Raji (cell line): Measurements from ENCODE around the gene CDPF1.

Experiments
- POLR2A ChIP-seq: IDR thresholded peaks from 2 replicates; pipeline ENCODE4 v1.6.1; 2011; ENCODE audit warnings: low read depth, low read length, control low read depth; ENCODE audit not compliant: insufficient read depth

The CDPF1 gene

DNA sequence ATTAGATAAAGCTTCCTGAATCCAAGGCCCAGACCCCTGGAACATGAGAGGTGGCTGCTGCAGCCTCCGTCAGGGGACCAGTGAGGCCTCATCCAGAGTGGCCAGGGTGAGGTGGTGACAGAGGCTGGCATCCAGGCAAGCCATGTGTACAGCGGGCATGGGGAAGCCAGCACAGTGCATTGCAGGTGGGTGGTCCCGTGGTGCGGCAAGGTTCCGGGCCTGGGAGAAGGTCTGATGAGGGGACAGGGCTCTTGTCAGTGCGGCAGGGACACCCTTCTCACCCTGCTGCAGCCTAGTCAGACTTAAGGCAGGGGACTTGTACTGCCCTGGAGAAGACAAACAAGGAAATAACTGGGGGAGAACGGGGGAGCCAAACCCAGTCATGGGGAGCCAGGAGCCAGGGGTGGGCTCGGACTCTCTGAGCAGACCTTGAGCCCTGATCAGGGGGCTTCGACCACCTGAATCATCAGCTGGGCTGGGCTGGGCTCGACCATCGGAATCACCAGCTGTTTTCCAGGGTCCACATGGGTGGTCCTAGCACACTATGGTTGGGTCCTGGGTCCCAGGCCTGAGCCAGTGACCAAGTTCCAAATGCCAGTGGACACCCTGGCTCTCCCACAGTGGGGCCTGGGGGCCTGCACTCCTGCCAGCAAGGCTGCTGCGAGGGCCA lies 22.8 kb upstream of the CDPF1 start:
- no peak for TF ChIP-seq POLR2A

DNA sequence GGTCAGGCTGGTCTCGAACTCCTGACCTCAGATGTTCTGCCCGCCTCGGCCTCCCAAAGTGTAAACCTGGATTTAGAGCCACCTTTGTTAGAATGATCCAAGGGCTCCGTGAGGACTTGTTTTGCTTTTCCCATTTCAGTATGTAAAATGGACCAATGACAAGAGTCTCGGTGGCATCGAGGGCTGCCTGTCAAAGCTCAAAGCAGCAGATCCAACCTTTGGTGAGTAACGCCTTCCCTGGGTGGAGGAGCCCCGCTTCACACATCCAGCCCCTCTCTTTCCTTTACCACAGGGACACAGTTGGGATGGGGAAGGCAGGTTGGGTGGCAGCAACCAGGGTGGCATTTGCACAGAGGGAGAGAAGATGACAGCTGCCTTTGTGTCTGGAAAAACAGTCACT lies 22.1 kb upstream of the CDPF1 start:
- TF ChIP-seq POLR2A: no peak

DNA sequence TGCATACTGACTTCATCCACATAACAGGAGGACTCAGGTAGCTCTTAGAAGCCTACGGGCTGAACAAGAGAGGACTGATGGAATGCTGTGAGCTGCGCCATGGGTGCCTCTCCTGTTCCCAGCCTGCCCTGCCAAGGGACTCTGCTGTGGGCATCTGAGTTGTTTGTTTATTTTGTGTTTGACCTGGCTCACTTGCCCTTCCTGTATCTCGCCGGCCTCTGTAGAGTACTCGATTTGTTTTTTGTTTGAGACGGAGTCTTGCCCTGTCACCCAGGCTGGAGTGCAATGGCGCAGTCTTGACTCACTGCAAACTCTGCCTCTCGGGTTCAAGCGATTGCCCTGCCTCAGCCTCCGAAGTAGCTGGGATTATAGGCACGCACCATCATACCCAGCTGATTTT lies 19.5 kb upstream of the CDPF1 start:
- no peak for TF ChIP-seq POLR2A

DNA sequence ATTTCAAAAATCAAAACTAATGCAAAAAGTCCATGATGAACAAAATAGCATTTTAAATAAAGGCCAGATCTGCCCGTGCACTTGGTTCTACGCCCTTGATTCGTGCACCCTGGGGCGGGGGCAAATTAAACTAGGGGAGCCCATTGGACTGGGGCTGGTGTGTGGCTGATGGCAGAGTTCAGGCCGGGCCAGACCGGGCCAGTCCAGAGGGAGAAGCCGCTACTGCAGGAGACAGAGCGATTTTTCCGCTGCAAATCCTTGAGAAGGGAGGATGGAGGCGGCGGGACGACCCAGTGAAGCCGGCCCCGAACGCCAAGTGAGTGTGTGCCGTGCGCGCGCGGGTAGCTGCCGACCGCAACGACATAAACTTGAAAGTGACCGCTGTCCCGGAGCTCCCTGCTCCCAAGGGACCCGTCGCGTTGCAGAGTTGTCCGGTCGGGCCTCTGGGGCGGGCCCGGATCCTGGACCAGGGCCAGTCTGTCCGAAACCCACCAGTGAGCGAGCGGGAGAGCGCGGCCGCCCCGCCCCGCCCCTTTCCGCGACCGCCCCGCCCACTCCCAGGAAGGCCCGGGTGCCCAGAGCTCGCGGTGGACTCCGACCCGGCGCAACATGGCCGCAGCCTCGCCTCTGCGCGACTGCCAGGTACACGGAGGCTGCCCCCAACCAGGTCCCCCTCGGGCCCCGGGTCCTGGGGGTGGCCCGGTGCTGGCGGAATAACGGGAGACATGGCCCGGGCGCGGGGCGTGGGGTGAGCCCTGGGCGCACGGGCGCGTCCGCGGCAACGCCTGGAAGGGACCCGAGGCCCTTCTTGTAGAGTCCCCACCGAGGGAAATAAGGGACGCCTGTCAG lies 17.6 kb upstream of the CDPF1 start, which contains the start of gene TTC38:
TTC38 (plus strand) TSS at position 578 of the 849 bp plus-strand sequence; CDS start at position 610, 32 bp downstream.
- TF ChIP-seq POLR2A: no peak

DNA sequence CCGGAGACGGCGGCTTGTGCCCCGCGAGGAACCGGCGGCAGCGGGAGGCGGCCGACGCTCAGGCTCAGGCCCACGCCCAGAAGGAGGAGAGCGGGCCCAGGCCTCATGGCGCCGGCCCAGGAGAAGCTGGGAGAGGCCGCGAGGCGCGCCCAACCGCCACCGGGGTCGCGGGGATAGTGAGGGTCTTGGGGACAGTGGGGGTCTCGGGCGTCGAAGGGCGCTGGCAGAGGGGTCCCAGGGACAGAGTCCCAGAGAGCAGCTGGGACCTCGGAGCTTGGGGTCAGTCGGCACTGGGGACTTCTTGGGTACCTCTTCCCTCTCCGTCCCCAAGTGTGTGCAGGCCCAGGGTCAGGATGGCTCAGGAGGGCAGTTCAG lies 13.1 kb upstream of the CDPF1 start, which contains the start of gene PKDREJ:
PKDREJ (minus strand) TSS at position 128 of the 375 bp plus-strand sequence; CDS start at position 107, 21 bp downstream.
- TF ChIP-seq POLR2A: no peak

DNA sequence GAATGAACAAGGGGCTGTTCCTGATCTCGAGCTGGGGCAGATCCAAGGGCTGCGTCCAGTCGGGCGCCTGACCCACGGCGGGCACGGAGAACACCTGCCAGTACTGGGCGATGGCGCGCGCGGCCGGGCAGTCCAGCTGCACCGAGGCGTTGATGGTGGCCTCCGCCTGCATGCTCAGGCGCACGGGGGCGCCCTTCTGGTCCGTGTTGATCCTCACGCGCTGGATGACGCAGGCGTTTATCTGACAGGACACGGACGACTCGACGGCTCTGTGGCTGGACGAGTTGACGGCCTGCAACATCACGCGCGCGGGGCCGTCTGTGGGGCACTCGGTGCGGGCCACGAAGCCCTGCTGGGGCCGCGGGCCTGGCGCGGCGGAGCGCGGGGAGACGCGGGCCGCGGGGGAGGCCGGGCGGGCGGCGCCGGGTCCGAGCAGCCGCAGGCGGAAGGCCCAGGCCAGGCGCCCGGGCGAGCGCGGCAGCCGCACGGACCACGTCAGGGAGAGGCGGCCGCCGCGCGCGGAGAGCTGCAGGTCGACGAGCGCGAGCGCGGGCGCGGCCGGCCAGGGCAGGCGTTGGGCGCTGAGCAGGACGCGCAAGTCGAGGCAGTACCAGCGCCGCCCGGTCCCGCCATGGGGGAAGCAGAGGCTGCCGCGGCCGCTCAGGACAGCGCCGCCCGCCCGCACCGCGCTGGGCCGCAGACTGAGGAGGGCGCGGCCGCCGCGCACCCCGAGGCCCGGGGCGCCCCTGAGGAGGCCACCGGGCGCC lies 12.5 kb upstream of the CDPF1 start:
- no peak for TF ChIP-seq POLR2A

DNA sequence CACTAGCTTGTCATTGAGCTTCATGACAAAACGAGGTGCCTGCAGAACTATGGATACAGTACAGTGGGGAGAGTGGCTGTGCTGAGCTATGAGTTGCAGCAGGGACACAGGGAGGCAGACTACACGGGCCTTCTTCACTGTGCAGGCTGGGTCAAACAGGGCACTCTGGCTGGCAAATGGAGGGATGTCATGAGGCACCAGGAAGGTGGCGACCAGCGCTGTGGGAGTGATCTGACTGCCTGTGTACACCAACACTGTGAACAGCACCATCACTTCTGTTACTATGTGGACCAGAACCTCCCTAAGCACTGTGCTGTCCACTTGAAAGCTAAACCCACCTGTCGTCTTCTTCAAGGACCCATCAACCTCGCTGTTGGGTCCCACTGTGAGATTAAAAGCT lies 9.9 kb upstream of the CDPF1 start:
- no peak for TF ChIP-seq POLR2A

DNA sequence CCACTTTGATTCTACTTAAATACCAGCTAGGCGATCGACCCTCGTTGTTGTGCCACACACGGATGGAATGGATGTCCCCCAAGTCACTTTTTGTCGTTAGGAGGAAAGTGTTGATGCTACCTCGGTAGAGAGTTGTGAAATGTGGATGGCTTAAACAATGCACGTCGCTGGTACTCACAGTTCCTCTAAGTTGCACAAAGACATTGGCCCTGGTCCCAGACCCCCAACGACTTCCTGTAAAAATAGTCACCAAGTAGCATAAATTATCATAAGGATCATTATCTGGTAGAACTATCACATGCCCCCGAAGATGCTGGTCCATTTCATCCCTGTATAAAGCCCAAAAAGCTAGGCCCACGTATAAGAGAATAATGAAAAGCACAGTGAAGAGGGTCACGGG lies 9.3 kb upstream of the CDPF1 start:
- TF ChIP-seq POLR2A: no peak

DNA sequence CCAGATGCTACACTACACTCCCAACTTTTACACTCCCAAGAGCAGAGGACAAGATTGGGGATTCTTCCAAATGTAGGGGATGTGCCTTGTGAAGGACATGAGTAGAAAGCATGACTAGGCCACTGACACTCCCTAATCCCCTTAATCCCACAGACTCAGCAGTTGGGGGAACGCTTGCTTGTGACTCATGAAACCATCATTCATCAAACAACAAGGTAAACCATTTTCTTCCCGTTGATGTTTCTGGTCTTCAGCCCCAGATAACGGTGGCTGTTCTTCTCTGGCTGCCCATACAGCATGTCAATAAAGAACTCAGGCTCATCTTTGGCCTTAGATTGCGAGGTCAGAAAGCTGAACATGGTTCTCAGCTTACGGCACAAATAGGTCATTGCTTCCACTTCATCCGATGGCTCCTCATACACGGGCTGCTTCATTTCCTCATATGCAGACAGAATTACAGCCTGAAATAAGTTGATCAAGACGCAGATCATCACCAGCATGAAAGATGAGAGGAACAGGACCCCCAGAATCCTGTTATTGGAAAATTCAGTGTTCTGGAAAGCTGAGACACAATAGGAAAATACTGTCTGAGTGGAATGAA lies 6.4 kb upstream of the CDPF1 start:
- TF ChIP-seq POLR2A: no peak

DNA sequence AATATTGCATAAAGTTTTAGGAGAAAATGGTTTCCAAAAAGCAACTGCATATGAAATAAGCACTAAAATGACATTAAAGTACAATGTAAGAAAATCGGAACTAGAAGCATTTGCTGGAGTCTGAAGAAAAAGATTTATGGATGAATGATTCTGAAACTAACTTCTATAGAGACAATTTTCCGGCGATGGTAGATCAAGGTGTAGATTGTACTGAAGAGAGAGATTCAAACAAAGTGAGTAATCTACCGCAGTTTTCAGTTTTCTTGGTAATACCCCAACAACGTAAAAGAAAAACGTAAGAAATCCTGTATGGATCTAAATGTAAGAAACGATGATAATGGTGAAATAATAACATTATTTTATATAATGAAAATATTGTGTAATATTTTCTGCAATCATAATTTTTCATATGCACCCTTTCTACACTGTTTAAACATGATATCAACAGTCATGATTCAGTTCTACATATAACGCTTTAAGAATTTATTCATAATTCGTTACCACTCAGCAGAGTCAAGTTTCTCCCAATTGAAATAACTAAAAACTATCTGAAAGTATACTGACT lies 1.8 kb upstream of the CDPF1 start:
- TF ChIP-seq POLR2A: no peak

DNA sequence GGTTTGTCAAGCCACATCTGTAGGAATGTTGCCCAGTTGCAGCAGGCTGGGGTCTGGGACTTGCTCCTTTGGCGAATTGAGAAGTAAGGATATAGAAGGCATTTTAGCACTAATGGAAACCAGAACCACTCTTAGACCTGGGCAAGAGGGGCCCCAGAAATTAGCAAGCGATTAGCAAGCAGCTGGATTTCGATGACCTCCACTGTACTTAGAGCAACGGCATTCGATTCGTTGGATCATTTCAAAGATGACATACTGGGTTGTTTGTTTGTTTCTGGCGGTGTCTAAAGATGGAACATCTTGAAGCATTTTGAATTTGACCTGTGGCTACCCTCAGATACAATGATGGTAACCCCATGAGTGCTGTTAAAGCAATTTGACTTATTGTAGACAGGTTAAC lies 1.2 kb upstream of the CDPF1 start:
- TF ChIP-seq POLR2A: no peak

DNA sequence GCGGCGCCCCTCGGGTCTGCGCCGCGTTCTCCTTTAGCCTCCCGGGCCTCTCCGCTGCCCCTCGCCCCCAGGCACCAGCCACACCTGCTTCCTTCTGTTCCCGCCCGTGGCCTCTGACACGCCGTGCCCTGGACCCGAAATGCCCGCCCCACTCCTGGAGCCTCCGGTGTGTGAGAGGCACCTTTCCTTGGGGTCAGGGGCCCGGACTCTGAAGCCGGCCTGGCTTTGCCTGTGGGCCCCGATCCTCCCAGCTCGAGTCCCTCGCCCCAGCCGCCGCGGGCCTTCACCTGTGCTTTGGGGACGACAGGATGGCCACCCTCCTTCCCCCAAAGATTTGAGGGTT lies 661 bp upstream of the CDPF1 start:
- TF ChIP-seq POLR2A: no peak

DNA sequence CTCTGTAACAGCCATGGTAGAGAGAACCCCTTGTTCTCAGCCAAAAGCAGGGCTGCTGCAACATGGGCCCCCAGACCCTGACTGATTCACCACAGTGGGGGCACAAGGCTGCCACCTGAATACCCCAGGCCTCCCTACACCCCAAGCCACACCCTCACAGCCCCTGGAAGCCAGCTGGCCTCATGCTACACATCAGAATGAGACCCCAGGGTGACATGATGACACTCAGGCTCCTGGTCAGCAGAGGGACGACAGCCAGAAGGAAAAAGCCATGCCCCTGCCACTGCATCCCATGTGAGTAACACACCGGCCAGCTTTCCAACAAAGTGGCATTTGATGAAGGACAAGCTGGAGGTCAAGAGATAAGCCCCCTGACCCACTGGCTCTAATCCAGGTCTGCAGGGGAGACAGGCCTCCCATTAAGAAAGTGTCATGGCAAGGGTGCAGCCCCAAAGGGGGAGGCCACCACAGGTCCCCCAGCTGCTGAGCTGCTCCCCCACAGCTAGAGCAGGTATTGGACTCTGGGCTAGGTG lies 2.6 kb downstream of the CDPF1 start:
- no peak for TF ChIP-seq POLR2A

DNA sequence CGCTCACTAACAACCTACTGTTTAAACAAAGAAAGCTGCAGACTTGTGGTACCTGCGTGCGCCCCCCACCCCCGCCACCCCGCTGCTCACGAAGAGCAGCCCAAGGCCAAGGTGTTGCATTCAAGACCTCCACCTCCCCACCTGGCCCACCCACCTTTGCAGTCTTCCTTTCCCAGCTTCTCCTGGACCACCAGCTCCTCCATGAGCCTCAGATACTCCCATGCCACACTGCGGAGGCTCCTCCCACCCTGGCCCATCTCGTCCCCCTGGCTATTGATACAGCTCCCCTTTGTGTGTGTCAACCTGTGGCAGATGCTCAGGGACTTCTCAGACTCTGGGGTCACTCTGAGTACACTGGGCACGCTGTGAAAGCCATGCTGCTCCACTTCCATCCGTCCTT lies 3.9 kb downstream of the CDPF1 start:
- TF ChIP-seq POLR2A: no peak

DNA sequence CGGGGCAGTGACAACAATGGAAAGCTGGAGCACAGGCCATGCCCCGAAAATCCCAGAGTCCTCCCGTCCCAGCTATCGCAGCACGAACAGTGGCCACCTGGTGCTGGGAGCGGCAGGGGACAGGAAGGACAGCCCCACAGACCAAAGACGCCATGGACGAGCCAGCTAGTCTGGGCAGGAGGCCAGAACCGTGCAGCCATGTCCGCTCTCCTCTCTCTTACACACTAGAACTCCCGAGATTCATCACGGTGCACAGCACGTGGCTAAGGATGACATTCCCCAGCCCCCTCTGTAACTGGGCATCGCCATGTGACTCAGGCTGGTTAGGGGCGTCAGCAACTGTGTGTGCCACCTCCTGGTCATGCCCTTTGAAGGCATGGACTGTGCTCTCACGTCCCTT lies 4.6 kb downstream of the CDPF1 start:
- TF ChIP-seq POLR2A: no peak

DNA sequence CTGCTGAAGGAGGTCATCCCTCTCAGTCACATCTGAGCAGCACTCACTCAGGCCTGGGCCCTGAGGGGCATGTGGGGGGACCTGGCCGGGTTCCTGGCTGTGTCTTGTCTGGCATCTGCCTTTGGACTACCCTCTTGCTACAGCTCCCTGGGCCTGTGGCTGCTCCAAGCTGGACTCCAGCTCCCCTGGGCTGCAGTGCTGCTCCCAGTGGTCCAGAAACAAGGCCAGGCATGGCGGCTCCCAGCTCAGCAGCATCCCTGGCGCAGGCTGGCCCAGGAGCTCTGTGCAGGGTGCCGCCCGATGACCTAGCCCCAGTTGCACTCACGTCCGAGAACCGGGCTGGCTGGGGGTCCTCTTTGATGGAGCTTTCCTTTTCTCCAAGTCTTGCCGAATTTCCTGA lies 5.3 kb downstream of the CDPF1 start:
- no peak for TF ChIP-seq POLR2A
